ENCODE results near the gene HIF1AN. TPM values are rescaled to one million over a fixed set of nuclear protein-coding genes. Genes with fewer than 3 reads are reported as not detected.

Gene HIF1AN
- total RNA-seq, 2 donors from 2014 or later = 51.8 to 58.8 TPM

- no peak overlapping the region for H3K27ac ChIP-seq (ENCODE audit: low read depth, low read length)
- WGBS, 2 experiments (ENCODE audit: insufficient coverage in 1 of 2, insufficient read length in 1 of 2) = 48 to 50% methylated on average over 4 of the region's 4 CpGs
- no peaks in the 10 kb centered on the region for H3K9me3 ChIP-seq (ENCODE audit: control insufficient read depth, low read length)
- no peaks in the 10 kb centered on the region for H3K27me3 Mint-ChIP-seq (ENCODE audit: insufficient read depth)
- DNase-seq = no peak
- no peak overlapping the region for H3K27ac Mint-ChIP-seq
- H3K4me1 ChIP-seq (ENCODE audit: control insufficient read depth, insufficient read depth, low read length) = no peaks in the 10 kb centered on the region
- H3K27me3 ChIP-seq (ENCODE audit: control insufficient read depth, insufficient read depth, low read length, poor library complexity, severe bottlenecking) = no peaks in the 10 kb centered on the region
- H3K9ac ChIP-seq (ENCODE audit: extremely low read depth, low read length, poor library complexity, severe bottlenecking) = no peak overlapping the region
- H3K4me1 Mint-ChIP-seq = peaks cover 16% of the 10 kb centered on the region
- no peak overlapping the region for H3K4me3 Mint-ChIP-seq
- peak overlapping the region; percentile 82 for H3K4me3 ChIP-seq (ENCODE audit: low read length)
- peaks cover 26% of the 10 kb centered on the region for H3K36me3 Mint-ChIP-seq (ENCODE audit: low read depth)
- no peak for TF ChIP-seq CTCF (conservative IDR thresholded peaks at IDR 0.05)
- H3K36me3 ChIP-seq (ENCODE audit: control insufficient read depth, insufficient read depth, low read length) = peaks cover 26% of the 10 kb centered on the region
- H3K9me3 Mint-ChIP-seq = no peaks in the 10 kb centered on the region
Observed at GRCh38 chr10:100535338-100535714, 417 bp upstream of the HIF1AN start.

GRCh38 chr10:100537475-100537874 lies 1.7 kb downstream of the HIF1AN start:
- no peaks in the 10 kb centered on the region for H3K27me3 Mint-ChIP-seq (ENCODE audit: insufficient read depth)
- Histone ChIP-seq H3K4me3 (ENCODE audit: low read length) (peak overlapping the region; percentile 82), H3K27ac (ENCODE audit: low read depth, low read length) (no peak overlapping the region), H3K27me3 (ENCODE audit: control insufficient read depth, insufficient read depth, low read length, poor library complexity, severe bottlenecking) (no peaks in the 10 kb centered on the region), H3K4me1 (ENCODE audit: control insufficient read depth, insufficient read depth, low read length) (no peaks in the 10 kb centered on the region), H3K9me3 (ENCODE audit: control insufficient read depth, low read length) (no peaks in the 10 kb centered on the region), H3K9ac (ENCODE audit: extremely low read depth, low read length, poor library complexity, severe bottlenecking) (no peak overlapping the region), H3K36me3 (ENCODE audit: control insufficient read depth, insufficient read depth, low read length) (peaks cover 44% of the 10 kb centered on the region)
- peaks cover 46% of the 10 kb centered on the region for H3K36me3 Mint-ChIP-seq (ENCODE audit: low read depth)
- H3K4me1 Mint-ChIP-seq = peaks cover 15% of the 10 kb centered on the region
- no peak overlapping the region for H3K4me3 Mint-ChIP-seq
- no peak for DNase-seq
- no peak for TF ChIP-seq CTCF (conservative IDR thresholded peaks at IDR 0.05)
- 93 to 96% methylated on average over 3 of the region's 4 CpGs for WGBS, 2 experiments (ENCODE audit: insufficient coverage in 1 of 2, insufficient read length in 1 of 2)
- no peak overlapping the region for H3K27ac Mint-ChIP-seq
- H3K9me3 Mint-ChIP-seq = no peaks in the 10 kb centered on the region

- peaks cover 7% of the 10 kb centered on the region for H3K4me1 Mint-ChIP-seq
- H3K36me3 ChIP-seq (ENCODE audit: control insufficient read depth, insufficient read depth, low read length) = peaks cover 91% of the 10 kb centered on the region
- peaks cover 84% of the 10 kb centered on the region for H3K36me3 Mint-ChIP-seq (ENCODE audit: low read depth)
Observed at GRCh38 chr10:100544950-100545349, 9.2 kb downstream of the HIF1AN start.

More at GRCh38 chr10:100544950-100545349, 9.2 kb downstream of the HIF1AN start:
- TF ChIP-seq CTCF (conservative IDR thresholded peaks at IDR 0.05) = no peak
- no peaks in the 10 kb centered on the region for H3K9me3 Mint-ChIP-seq
- Histone ChIP-seq H3K4me1 (ENCODE audit: control insufficient read depth, insufficient read depth, low read length) (peaks cover 4% of the 10 kb centered on the region), H3K9ac (ENCODE audit: extremely low read depth, low read length, poor library complexity, severe bottlenecking) (no peak overlapping the region), H3K27ac (ENCODE audit: low read depth, low read length) (no peak overlapping the region), H3K27me3 (ENCODE audit: control insufficient read depth, insufficient read depth, low read length, poor library complexity, severe bottlenecking) (no peaks in the 10 kb centered on the region), H3K4me3 (ENCODE audit: low read length) (no peak overlapping the region), H3K9me3 (ENCODE audit: control insufficient read depth, low read length) (no peaks in the 10 kb centered on the region)
- H3K4me3 Mint-ChIP-seq = no peak overlapping the region
- DNase-seq = no peak
- 92% methylated on average over 5 of the region's 5 CpGs for WGBS, 2 experiments (ENCODE audit: insufficient coverage in 1 of 2, insufficient read length in 1 of 2)
- H3K27ac Mint-ChIP-seq = no peak overlapping the region
- H3K27me3 Mint-ChIP-seq (ENCODE audit: insufficient read depth) = no peaks in the 10 kb centered on the region

Measured in endodermal cell (in vitro differentiated cells).